ENCODE measurements around the gene TMEM150A. TPM values are rescaled to one million over a fixed set of nuclear protein-coding genes. Genes with fewer than 3 reads are reported as not detected.

Gene TMEM150A
- total RNA-seq, 1 experiment from 2014 or later: 25.3 TPM

- Mint-ChIP-seq H3K4me1 (ENCODE audit: low read depth, unreplicated experiment) (no peaks in the 10 kb centered on the region), H3K4me3 (ENCODE audit: unreplicated experiment) (no peak overlapping the region), H3K27ac (ENCODE audit: unreplicated experiment) (no peak overlapping the region), H3K27me3 (ENCODE audit: insufficient read depth, unreplicated experiment) (no peaks in the 10 kb centered on the region), H3K9me3 (ENCODE audit: unreplicated experiment) (no peaks in the 10 kb centered on the region), H3K36me3 (ENCODE audit: insufficient read depth, unreplicated experiment) (peaks cover 96% of the 10 kb centered on the region)
- no peaks in the 10 kb centered on the region for H3K27me3 ChIP-seq (replicated peaks; ENCODE audit: control insufficient read depth, insufficient read depth, low read length)
- no peak for DNase-seq
- TF ChIP-seq, protein P1, sequence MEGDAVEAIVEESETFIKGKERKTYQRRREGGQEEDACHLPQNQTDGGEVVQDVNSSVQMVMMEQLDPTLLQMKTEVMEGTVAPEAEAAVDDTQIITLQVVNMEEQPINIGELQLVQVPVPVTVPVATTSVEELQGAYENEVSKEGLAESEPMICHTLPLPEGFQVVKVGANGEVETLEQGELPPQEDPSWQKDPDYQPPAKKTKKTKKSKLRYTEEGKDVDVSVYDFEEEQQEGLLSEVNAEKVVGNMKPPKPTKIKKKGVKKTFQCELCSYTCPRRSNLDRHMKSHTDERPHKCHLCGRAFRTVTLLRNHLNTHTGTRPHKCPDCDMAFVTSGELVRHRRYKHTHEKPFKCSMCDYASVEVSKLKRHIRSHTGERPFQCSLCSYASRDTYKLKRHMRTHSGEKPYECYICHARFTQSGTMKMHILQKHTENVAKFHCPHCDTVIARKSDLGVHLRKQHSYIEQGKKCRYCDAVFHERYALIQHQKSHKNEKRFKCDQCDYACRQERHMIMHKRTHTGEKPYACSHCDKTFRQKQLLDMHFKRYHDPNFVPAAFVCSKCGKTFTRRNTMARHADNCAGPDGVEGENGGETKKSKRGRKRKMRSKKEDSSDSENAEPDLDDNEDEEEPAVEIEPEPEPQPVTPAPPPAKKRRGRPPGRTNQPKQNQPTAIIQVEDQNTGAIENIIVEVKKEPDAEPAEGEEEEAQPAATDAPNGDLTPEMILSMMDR (IDR thresholded peaks at IDR 0.05; ENCODE audit: insufficient read depth in 1 of 2, low read depth in 1 of 2, low read length in 1 of 2, severe bottlenecking in 1 of 2, unreplicated experiment in 1 of 2): no peak
- intact Hi-C loops (cut with micrococcal nuclease; ENCODE audit: unreplicated experiment): no loop called here
- H3K36me3 ChIP-seq (ENCODE audit: control insufficient read depth, insufficient read depth, low read length): peaks cover 7% of the 10 kb centered on the region
- H3K4me1 ChIP-seq: no peaks in the 10 kb centered on the region
- POLR2A ChIA-PET: no interaction called here
- no peaks in the 10 kb centered on the region for H3K9me3 ChIP-seq
- no peak overlapping the region for H3K4me3 ChIP-seq (ENCODE audit: low read depth, low read length)
- BruUV-seq (replicated peaks): no TSS peak
- CTCF ChIA-PET: no interaction called here
Measured at GRCh38 chr2:85635011-85635410, 32.5 kb upstream of the TMEM150A start.

GRCh38 chr2:85631316-85631715 lies 28.8 kb upstream of the TMEM150A start:
- peaks cover 2% of the 10 kb centered on the region; the same call in 1 of the 2 replicates for H3K36me3 ChIP-seq (ENCODE audit: control insufficient read depth, insufficient read depth, low read length)
- Mint-ChIP-seq H3K27me3 (ENCODE audit: insufficient read depth, unreplicated experiment) (no peaks in the 10 kb centered on the region), H3K4me3 (ENCODE audit: unreplicated experiment) (no peak overlapping the region), H3K27ac (ENCODE audit: unreplicated experiment) (no peak overlapping the region), H3K9me3 (ENCODE audit: unreplicated experiment) (no peaks in the 10 kb centered on the region), H3K36me3 (ENCODE audit: insufficient read depth, unreplicated experiment) (peaks cover 95% of the 10 kb centered on the region), H3K4me1 (ENCODE audit: low read depth, unreplicated experiment) (no peaks in the 10 kb centered on the region)
- DNase-seq: no peak
- intact Hi-C loops (cut with micrococcal nuclease; ENCODE audit: unreplicated experiment): no loop called here
- no peak overlapping the region for H3K4me3 ChIP-seq (ENCODE audit: low read depth, low read length)
- TF ChIP-seq, protein P1 (IDR thresholded peaks at IDR 0.05; ENCODE audit: insufficient read depth in 1 of 2, low read depth in 1 of 2, low read length in 1 of 2, severe bottlenecking in 1 of 2, unreplicated experiment in 1 of 2): no peak
- ChIA-PET POLR2A (no interaction called here), CTCF (no interaction called here)
- no peaks in the 10 kb centered on the region for H3K4me1 ChIP-seq
- no TSS peak for BruUV-seq (replicated peaks)
- no peaks in the 10 kb centered on the region for H3K27me3 ChIP-seq (replicated peaks; ENCODE audit: control insufficient read depth, insufficient read depth, low read length)
- no peaks in the 10 kb centered on the region for H3K9me3 ChIP-seq

DNA sequence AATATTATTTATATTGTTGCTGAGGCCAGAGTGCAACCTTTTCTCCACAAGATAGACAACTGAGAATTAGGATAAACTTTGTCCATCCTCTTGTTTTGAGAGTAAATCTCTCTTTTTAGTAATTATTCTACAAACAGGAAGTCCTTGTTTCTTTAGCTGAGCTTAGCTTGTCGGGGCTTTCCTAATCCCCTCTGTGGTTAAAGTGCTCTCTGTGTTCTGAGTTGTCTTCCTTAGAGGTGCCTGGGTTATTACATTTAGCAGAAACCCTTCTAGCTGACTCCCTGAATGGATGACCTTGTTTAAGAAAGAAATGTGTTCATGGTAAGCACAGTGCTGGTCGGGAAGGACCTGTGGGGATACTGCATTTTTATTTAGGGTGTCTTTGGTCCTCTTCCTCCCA lies 26.2 kb upstream of the TMEM150A start:
- Histone ChIP-seq H3K9me3 (no peaks in the 10 kb centered on the region), H3K4me1 (no peaks in the 10 kb centered on the region), H3K36me3 (ENCODE audit: control insufficient read depth, insufficient read depth, low read length) (peaks cover 5% of the 10 kb centered on the region), H3K27me3 (replicated peaks; ENCODE audit: control insufficient read depth, insufficient read depth, low read length) (no peaks in the 10 kb centered on the region), H3K4me3 (ENCODE audit: low read depth, low read length) (no peak overlapping the region)
- TF ChIP-seq, protein P1 (IDR thresholded peaks at IDR 0.05; ENCODE audit: insufficient read depth in 1 of 2, low read depth in 1 of 2, low read length in 1 of 2, severe bottlenecking in 1 of 2, unreplicated experiment in 1 of 2): no peak
- no peak overlapping the region for H3K4me3 Mint-ChIP-seq (ENCODE audit: unreplicated experiment)
- CTCF ChIA-PET: interaction anchor here (0.7 to 2.5 kb wide), 4 partner anchors 9 to 435 kb away, joined by 4 to 13 read pairs (median 6); no protein-coding TSS in a partner anchor
- BruUV-seq (replicated peaks): no TSS peak
- no peak for DNase-seq
- H3K4me1 Mint-ChIP-seq (ENCODE audit: low read depth, unreplicated experiment): no peaks in the 10 kb centered on the region
- H3K27ac Mint-ChIP-seq (ENCODE audit: unreplicated experiment): no peak overlapping the region
- POLR2A ChIA-PET: interaction anchor here (0.7 kb wide), 1 partner anchor 77 kb away, joined by 5 read pairs; no protein-coding TSS in a partner anchor
- no peaks in the 10 kb centered on the region for H3K27me3 Mint-ChIP-seq (ENCODE audit: insufficient read depth, unreplicated experiment)
- no peaks in the 10 kb centered on the region for H3K9me3 Mint-ChIP-seq (ENCODE audit: unreplicated experiment)
- intact Hi-C loops (cut with micrococcal nuclease; ENCODE audit: unreplicated experiment): no loop called here
- peaks cover 98% of the 10 kb centered on the region for H3K36me3 Mint-ChIP-seq (ENCODE audit: insufficient read depth, unreplicated experiment)
